Subcutaneous abdominal adipose tissue (tissue), 5 donors: ENCODE measurements around the gene TOM1L2.

Experiments
- H3K27ac ChIP-seq: one replicate; pipeline ENCODE4 v1.7.0; 2013; ENCODE audit warnings: low read depth, mild to moderate bottlenecking, inconsistent platforms, low read length, moderate library complexity
- H3K27me3 ChIP-seq, 5 donors: one replicate each; pipeline ENCODE4 v1.7.0; 2013; ENCODE audit warnings: low read length in 5 of 5, inconsistent platforms in 1 of 5; ENCODE audit not compliant: control insufficient read depth in 5 of 5, insufficient read depth in 4 of 5
- H3K36me3 ChIP-seq, 5 donors: one replicate each; pipeline ENCODE4 v1.7.0; 2013; ENCODE audit warnings: low read length in 5 of 5; ENCODE audit not compliant: control insufficient read depth in 5 of 5, insufficient read depth in 5 of 5
- H3K4me1 ChIP-seq, 5 donors: one replicate each; pipeline ENCODE4 v1.7.0; 2013; ENCODE audit warnings: low read length in 5 of 5, mild to moderate bottlenecking in 3 of 5, moderate library complexity in 1 of 5; ENCODE audit not compliant: control insufficient read depth in 5 of 5, insufficient read depth in 5 of 5
- H3K4me3 ChIP-seq, 5 donors: one replicate each; pipeline ENCODE4 v1.7.0; 2013; ENCODE audit warnings: low read length in 5 of 5, low read depth in 1 of 5
- H3K9ac ChIP-seq, 5 donors: one replicate each; pipeline ENCODE4 v1.7.0; 2013; ENCODE audit warnings: low read length in 5 of 5, mild to moderate bottlenecking in 4 of 5, moderate library complexity in 3 of 5
- H3K9me3 ChIP-seq, 5 donors: one replicate each; pipeline ENCODE4 v1.7.0; 2013; ENCODE audit warnings: low read length in 5 of 5; ENCODE audit not compliant: control insufficient read depth in 5 of 5
- donor health status: healthy.
- donor health status: healthy.
- donor health status: healthy.
- donor health status: healthy.
- donor health status: healthy.

TOM1L2 gene

DNA sequence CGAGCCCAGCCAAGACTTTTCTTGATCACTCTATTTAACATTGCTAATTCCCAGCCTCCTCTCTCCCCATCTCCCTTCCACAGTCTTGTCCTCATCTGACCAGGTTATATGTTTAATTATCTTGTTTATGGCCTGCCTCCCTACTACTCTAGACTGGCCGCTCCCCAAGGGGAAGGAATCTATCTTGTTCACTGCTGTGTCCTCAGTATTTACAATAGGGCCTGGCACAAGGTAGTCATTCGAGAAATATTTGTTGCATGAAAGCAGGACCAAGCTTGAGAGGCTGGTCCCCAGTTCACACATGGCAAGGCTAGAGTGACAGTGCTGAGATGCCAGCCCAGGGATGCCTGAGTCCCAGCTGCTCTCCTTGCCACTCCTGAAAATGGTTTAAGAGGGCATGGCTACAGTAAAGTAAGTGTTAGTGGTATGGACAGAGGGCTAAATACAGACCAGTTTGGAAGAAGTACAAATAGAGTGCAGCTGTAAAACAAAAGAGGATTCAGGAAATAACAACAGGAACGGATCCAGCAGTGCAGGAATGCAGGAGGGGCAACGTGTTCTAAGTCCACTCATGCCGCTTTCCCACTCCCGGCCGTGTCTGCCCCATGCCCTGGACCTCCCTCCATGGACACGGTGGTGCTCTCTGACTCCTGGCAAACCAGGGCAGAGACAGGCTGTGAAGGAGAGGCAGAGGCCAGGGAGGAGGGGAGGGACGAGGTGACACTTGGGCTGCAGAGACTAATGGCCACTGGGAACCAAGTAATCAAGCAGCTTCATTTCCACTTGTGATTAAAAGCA, 65.6 kb downstream of the TOM1L2 start:
- Histone ChIP-seq H3K27me3 (no peaks in the 10 kb centered on the region), H3K9me3 (no peaks in the 10 kb centered on the region), H3K4me3 (no peak overlapping the region), H3K4me1 (peaks cover under 1 to 55% (median 33%) of the 10 kb centered on the region in 5 donors), H3K27ac (no peak overlapping the region), H3K9ac (no peak overlapping the region), H3K36me3 (peaks cover 0 to 16% (median 6%) of the 10 kb centered on the region in 5 donors)

DNA sequence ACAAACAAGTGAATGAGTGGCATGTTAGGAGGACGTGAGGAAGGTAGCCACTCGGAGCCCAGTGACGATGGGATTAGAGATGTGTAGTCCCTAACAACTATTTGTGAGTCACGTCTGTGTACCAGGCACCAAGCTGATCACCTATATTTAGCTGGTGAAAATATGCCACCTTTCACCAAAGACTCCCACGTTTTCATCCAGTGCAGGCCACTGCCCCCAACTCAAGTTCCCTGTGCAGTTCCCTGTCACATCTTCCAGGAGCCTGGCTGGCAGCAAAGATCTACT, 67.2 kb downstream of the TOM1L2 start:
- H3K4me1 ChIP-seq = peaks cover 13 to 57% (median 37%) of the 10 kb centered on the region in 5 donors
- peaks cover 0 to 16% (median 6%) of the 10 kb centered on the region in 5 donors for H3K36me3 ChIP-seq
- no peaks in the 10 kb centered on the region for H3K9me3 ChIP-seq
- no peak overlapping the region for H3K9ac ChIP-seq
- H3K27ac ChIP-seq = no peak overlapping the region
- H3K4me3 ChIP-seq = no peak overlapping the region
- no peaks in the 10 kb centered on the region for H3K27me3 ChIP-seq

DNA sequence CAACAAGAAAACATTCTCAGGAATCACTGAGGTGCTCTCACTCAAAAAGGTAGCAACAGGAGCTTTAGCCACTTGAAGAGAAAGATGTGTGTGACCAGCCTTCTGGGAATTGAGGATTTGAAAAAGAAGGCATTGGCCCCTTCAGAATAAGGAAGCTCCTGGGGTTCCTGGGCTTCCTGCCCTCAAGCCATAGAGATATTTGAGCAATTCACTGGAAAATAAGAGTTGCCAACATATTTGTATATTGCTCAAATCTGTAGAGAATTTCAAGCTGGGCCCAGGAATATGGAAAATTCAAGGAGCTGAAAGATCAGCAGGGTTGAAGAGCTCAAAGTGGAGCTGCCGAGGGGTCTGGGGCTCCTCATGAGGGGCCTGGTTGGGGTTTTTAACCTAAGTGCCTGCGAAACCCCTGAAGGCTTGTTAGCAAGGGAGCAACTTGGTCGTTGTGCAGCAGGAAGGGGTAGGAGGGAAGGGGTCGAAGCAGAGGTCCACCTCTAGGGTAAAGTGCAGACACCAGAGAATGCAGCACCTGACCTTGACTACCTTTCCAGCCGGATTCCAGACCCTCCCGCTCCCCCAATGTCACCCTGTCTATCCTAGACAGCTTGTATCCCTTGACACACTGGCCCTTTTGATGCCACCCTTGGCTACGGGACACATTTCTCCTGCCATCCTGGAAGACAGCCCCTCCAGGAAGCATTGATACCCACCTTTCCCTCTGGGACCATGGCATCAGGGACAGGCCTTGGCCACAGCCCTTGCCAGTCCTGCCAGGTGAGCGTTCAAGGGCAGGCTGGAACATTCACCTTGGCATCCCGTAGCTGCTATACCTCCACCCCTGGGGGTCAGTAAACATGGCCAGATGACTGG, 67.8 kb downstream of the TOM1L2 start:
- Histone ChIP-seq H3K9ac (no peak overlapping the region), H3K4me1 (peaks cover 13 to 58% (median 42%) of the 10 kb centered on the region in 5 donors), H3K27ac (no peak overlapping the region), H3K9me3 (no peaks in the 10 kb centered on the region), H3K36me3 (peaks cover 0 to 16% (median 6%) of the 10 kb centered on the region in 5 donors), H3K4me3 (peak overlapping the region in 1 of 5 donors; percentile 8), H3K27me3 (no peaks in the 10 kb centered on the region)

DNA sequence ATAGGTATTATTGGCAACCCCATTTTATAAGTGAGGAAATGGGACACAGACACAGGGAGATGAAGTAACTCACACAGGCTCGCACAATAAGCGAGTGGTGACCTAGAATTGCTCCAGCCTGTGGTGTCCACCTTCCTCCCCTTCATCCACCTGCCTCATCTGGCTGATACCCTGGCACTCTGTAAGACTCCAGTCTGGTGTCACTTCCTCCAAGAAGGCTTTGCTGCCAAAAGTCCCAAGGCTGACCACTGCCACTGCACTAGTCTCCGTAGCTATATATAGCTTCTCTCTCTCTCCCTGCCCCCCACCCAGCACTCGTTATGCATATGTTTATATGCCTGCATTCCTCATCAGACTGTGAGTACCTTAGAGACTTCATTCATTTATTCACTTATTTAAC, 69.3 kb downstream of the TOM1L2 start:
- no peak overlapping the region for H3K27ac ChIP-seq
- no peaks in the 10 kb centered on the region for H3K9me3 ChIP-seq
- no peaks in the 10 kb centered on the region for H3K27me3 ChIP-seq
- no peak overlapping the region for H3K9ac ChIP-seq
- H3K36me3 ChIP-seq = peaks cover 0 to 23% (median 9%) of the 10 kb centered on the region in 5 donors
- no peak overlapping the region for H3K4me3 ChIP-seq
- H3K4me1 ChIP-seq = peaks cover 13 to 65% (median 47%) of the 10 kb centered on the region in 5 donors

DNA sequence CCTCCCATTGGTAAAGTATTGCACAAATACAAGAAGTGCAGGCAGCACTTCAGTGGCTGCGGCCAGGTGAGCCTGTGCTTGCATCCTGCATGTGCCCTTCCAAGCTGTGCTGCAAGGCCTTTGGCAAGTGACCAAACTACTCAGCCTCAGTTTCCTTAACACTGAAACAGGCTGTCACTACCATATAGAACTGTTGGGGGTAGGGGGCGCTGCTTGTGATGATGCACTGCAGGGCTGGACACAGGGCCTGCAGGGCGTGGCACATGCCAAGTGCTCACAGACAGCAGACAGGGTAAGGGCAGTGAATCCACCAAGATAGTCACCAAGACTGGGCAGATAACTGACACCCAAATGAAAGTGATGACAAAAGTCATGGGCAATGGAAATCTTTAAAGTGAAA, 69.8 kb downstream of the TOM1L2 start:
- no peaks in the 10 kb centered on the region for H3K27me3 ChIP-seq
- H3K9me3 ChIP-seq = no peaks in the 10 kb centered on the region
- H3K36me3 ChIP-seq = peaks cover 0 to 23% (median 9%) of the 10 kb centered on the region in 5 donors
- no peak overlapping the region for H3K4me3 ChIP-seq
- peaks cover 13 to 67% (median 47%) of the 10 kb centered on the region in 5 donors for H3K4me1 ChIP-seq
- no peak overlapping the region for H3K9ac ChIP-seq
- no peak overlapping the region for H3K27ac ChIP-seq

DNA sequence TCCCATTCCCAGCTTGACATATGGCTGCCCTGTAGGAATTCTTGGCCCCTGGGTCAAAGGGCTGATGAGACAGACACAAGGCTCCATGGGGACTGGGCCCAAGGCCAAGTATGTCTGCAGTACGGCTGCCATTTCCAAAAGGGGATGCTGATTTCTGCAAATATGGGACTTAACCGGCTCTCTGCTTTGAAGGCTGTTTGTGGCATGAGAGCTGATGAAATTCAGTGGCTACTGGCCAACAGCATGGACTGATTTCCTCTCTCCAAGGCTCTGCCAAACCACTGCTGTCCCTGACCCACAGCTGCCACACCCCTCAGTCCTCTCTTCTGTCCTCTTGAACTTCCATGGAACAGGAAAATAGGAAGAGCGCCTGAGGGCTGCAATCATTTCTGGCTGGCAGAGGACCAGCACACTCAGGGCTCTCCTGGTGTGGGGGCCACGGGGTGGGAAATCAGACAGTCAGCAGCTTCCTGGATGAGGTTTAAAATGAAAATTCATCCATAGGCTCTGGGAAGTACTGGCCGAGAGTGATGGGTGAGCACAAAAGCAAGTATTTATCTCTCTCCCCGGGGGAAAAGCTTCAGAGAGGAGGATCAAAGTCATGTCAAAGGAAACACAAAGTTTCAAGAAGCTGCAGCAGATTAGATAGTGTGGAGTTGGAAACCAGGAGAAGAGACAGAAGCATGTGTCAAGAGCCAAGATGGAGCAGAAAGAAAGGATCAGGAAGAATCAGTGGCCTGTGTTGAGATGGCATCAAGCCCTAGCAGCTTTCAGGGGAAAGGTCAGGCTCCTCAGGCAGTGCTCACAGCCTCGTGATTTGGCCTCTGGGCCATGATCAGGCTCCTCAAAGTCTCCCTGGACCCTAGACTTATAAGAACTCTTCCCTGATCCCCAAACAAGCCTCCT, 71.3 kb downstream of the TOM1L2 start:
- H3K4me3 ChIP-seq = peak overlapping the region in 1 of 5 donors; percentile 15
- peak overlapping the region; percentile 66 for H3K27ac ChIP-seq
- H3K4me1 ChIP-seq = peaks cover 13 to 74% (median 47%) of the 10 kb centered on the region in 5 donors

DNA sequence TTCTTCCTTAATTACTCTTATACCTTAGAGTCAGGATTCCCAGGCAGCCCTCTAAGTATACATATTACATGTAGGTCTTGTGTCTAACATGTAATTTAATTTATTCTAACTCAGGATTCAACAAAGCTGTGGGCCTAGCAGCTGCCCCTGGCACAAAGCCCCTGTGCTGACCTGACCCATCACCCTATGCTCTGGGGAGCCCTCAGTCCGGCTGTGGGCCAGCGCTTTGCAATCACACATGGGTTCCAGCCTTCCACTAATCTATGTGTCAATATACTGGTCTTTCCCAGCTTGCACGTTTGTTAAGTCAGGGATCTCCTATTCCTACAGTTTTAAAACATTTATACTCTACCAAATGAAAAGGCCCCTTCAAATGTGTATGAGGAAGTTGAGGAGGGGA, 72.7 kb downstream of the TOM1L2 start:
- Histone ChIP-seq H3K4me1 (peaks cover 13 to 66% (median 41%) of the 10 kb centered on the region in 5 donors), H3K36me3 (peaks cover 0 to 30% (median 17%) of the 10 kb centered on the region in 5 donors), H3K9me3 (no peaks in the 10 kb centered on the region), H3K4me3 (no peak overlapping the region), H3K27ac (peak overlapping the region; percentile 66), H3K9ac (no peak overlapping the region), H3K27me3 (no peaks in the 10 kb centered on the region)

More for the DNA sequence above, 71.3 kb downstream of the TOM1L2 start:
- H3K36me3 ChIP-seq = peaks cover 0 to 27% (median 11%) of the 10 kb centered on the region in 5 donors
- no peaks in the 10 kb centered on the region for H3K27me3 ChIP-seq
- H3K9me3 ChIP-seq = no peaks in the 10 kb centered on the region
- no peak overlapping the region for H3K9ac ChIP-seq

DNA sequence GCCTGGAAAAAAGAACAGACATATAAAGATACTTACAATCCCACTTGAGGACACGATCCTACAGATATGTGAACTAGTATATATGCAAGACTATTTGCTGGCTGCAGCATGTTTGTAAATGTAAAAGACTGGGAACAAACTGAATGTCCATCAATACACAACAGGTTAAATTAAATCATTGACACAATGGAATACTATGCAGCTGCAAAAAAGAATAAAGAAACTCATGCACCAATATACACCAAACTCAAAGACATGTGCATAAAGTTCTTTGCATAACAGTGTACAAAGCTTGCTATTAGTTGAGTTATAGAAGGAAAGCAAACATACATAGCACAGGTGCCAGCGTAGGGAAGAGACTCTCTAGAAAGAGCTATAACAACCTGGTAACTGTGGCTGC, 73.5 kb downstream of the TOM1L2 start:
- Histone ChIP-seq H3K27me3 (no peaks in the 10 kb centered on the region), H3K4me1 (peaks cover 13 to 58% (median 34%) of the 10 kb centered on the region in 5 donors), H3K36me3 (peaks cover 0 to 36% (median 19%) of the 10 kb centered on the region in 5 donors), H3K9me3 (no peaks in the 10 kb centered on the region), H3K27ac (no peak overlapping the region), H3K4me3 (no peak overlapping the region), H3K9ac (no peak overlapping the region)

DNA sequence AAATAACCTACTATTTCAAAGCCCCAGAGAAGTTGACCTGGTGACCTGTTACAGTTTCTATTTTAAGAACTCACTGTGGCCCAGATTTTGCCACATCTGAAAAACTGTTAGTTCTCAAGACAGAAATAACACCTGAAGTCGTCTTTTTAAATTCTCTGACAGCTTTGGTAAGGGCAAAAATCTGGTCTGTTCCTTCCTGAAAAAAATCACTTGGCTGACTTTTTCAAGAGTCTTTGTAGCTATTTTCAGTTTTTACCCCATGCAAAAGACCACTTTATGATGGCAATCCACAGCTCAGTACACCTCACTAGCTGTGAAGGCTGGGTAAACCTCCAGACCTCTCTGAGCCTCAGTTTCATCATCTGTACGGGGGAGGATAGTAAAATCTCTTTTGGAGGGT, 74.8 kb downstream of the TOM1L2 start:
- H3K27me3 ChIP-seq = no peaks in the 10 kb centered on the region
- peaks cover 13 to 47% (median 30%) of the 10 kb centered on the region in 5 donors for H3K4me1 ChIP-seq
- no peak overlapping the region for H3K4me3 ChIP-seq
- peak overlapping the region in 2 of 5 donors; percentile 17 to 27 for H3K9ac ChIP-seq
- no peak overlapping the region for H3K27ac ChIP-seq
- peaks cover 0 to 48% (median 31%) of the 10 kb centered on the region in 5 donors for H3K36me3 ChIP-seq
- no peaks in the 10 kb centered on the region for H3K9me3 ChIP-seq
